Right lobe of liver (tissue), 4 donors: ENCODE measurements around the gene CREM.

Experiments used
- CTCF ChIP-seq, 4 donors: fragments of 200-600 bp in 3 of 4; fragments of 450-650 bp in 1 of 4; IDR thresholded peaks; one replicate each; pipeline versions ENCODE4 v1.5.1 to v1.8.0; 2016 to 2022; ENCODE audit warnings: antibody characterized with exemption in 4 of 4, mild to moderate bottlenecking in 2 of 4
- POLR2A ChIP-seq: fragments of 450-650 bp; IDR thresholded peaks from one replicate; pipeline ENCODE4 v1.6.1; 2017; ENCODE audit warnings: antibody characterized with exemption, mild to moderate bottlenecking
- donor health status: DM: no; HTN: no; CAD: no.
- donor health status: DM: no; HTN: no; CAD: no.
- donor health status: DM: no; HTN: yes; CAD: no.

GRCh38 chr10:35166607-35167006 is 40.0 kb downstream of the CREM start:
- TF ChIP-seq CTCF (IDR thresholded peaks at IDR 0.05) (no peak), POLR2A (no peak)
